Thymus (tissue), 11 donors: Measurements from ENCODE around the gene TENM4. TPM values are rescaled to one million over a fixed set of nuclear protein-coding genes. Genes with fewer than 3 reads are reported as not detected.
"Not testable (repeated sequence)": the region's sequence is repeated elsewhere in the genome, so short reads cannot be mapped to it uniquely, and the experiment has no call there.

ENCODE experiments used
- DNase-seq, 9 donors: peaks; one replicate each; pipeline ENCODE4 v3.0.0-alpha.2; 2013; ENCODE audit warnings: low spot score in 9 of 9, low read depth in 6 of 9, missing footprints in 1 of 9
- H3K27ac ChIP-seq, 2 donors: one replicate each; pipeline ENCODE4 v1.5.1; 2013; ENCODE audit warnings: control low read depth in 1 of 2, low read depth in 1 of 2, low read length in 1 of 2, mild to moderate bottlenecking in 1 of 2, moderate library complexity in 1 of 2
- H3K27me3 ChIP-seq, 2 donors: one replicate each; pipeline ENCODE4 v1.5.1; 2013; ENCODE audit warnings: low read length in 1 of 2; ENCODE audit not compliant: control insufficient read depth in 2 of 2, insufficient read depth in 1 of 2
- H3K36me3 ChIP-seq, 2 donors: one replicate each; pipeline ENCODE4 v1.5.1; 2013; ENCODE audit warnings: low read length in 1 of 2, mild to moderate bottlenecking in 1 of 2, moderate library complexity in 1 of 2; ENCODE audit not compliant: control insufficient read depth in 2 of 2, insufficient read depth in 2 of 2
- H3K4me1 ChIP-seq, 2 donors: one replicate each; pipeline ENCODE4 v1.5.1; 2013; ENCODE audit warnings: low read length in 2 of 2; ENCODE audit not compliant: control insufficient read depth in 2 of 2, insufficient read depth in 2 of 2
- H3K4me3 ChIP-seq, 2 donors: one replicate each; pipeline ENCODE4 v1.5.1; 2013; ENCODE audit warnings: low read length in 2 of 2, control low read depth in 1 of 2, mild to moderate bottlenecking in 1 of 2
- H3K9me3 ChIP-seq, 2 donors: one replicate each; pipeline ENCODE4 v1.5.1; 2013; ENCODE audit warnings: low read length in 1 of 2, mild to moderate bottlenecking in 1 of 2; ENCODE audit not compliant: control insufficient read depth in 2 of 2, insufficient read depth in 1 of 2
- WGBS: extraction: QIAGEN DNeasy Blood & Tissue Kit; methylation state at CpG from one replicate; pipeline ENCODE4 v1.1.7; 2013; 5-methylcytosine and 5-hydroxymethylcytosine counted together
- polyA plus RNA-seq: library from polyadenylated mRNA; stranded (reverse); fragments of 200-250 nt; gene quantifications from one replicate; pipeline ENCODE4 v1.2.3, GENCODE V29; 2013
- total RNA-seq: library from RNA; stranded (reverse); fragments of 120-200 nt; gene quantifications from one replicate; pipeline ENCODE4 v1.2.4, GENCODE V29; 2013
- donor health status: healthy.

Gene TENM4
- total and polyA plus RNA-seq, 2 donors: 1.0 to 2.8 TPM

GRCh38 chr11:79200398-79201070, 240.3 kb downstream of the TENM4 start:
- H3K36me3 ChIP-seq: no peaks in the 10 kb centered on the region
- WGBS: 86% methylated on average over 5 of the region's 5 CpGs
- no peak overlapping the region for H3K4me3 ChIP-seq
- no peaks in the 10 kb centered on the region for H3K4me1 ChIP-seq
- H3K9me3 ChIP-seq: no peaks in the 10 kb centered on the region
- H3K27ac ChIP-seq: no peak overlapping the region
- H3K27me3 ChIP-seq: no peaks in the 10 kb centered on the region
- DNase-seq: no peak

GRCh38 chr11:79199729-79200354, 241.0 kb downstream of the TENM4 start:
- Histone ChIP-seq H3K4me1 (no peaks in the 10 kb centered on the region), H3K36me3 (no peaks in the 10 kb centered on the region), H3K9me3 (no peaks in the 10 kb centered on the region), H3K4me3 (no peak overlapping the region), H3K27ac (no peak overlapping the region), H3K27me3 (no peaks in the 10 kb centered on the region)
- WGBS: 87% methylated on average over 7 of the region's 7 CpGs
- DNase-seq: no peak

GRCh38 chr11:79198898-79199250, 242.0 kb downstream of the TENM4 start:
- H3K9me3 ChIP-seq: no peaks in the 10 kb centered on the region
- H3K4me1 ChIP-seq: no peaks in the 10 kb centered on the region
- no peak overlapping the region for H3K4me3 ChIP-seq
- DNase-seq: no peak
- 88% methylated on average over 3 of the region's 3 CpGs for WGBS
- H3K27ac ChIP-seq: no peak overlapping the region
- no peaks in the 10 kb centered on the region for H3K27me3 ChIP-seq
- no peaks in the 10 kb centered on the region for H3K36me3 ChIP-seq

GRCh38 chr11:79198203-79198897, 242.5 kb downstream of the TENM4 start:
- Histone ChIP-seq H3K4me3 (no peak overlapping the region), H3K36me3 (no peaks in the 10 kb centered on the region), H3K27ac (no peak overlapping the region), H3K9me3 (no peaks in the 10 kb centered on the region), H3K27me3 (no peaks in the 10 kb centered on the region), H3K4me1 (no peaks in the 10 kb centered on the region)
- 96% methylated on average over 7 of the region's 7 CpGs for WGBS
- no peak for DNase-seq

- H3K36me3 ChIP-seq: no peaks in the 10 kb centered on the region
- H3K9me3 ChIP-seq: no peaks in the 10 kb centered on the region
- 89% methylated on average over 4 of the region's 4 CpGs for WGBS
- DNase-seq: no peak
- H3K27ac ChIP-seq: no peak overlapping the region
- no peaks in the 10 kb centered on the region for H3K4me1 ChIP-seq
- H3K4me3 ChIP-seq: no peak overlapping the region
- no peaks in the 10 kb centered on the region for H3K27me3 ChIP-seq
Observed at GRCh38 chr11:79196950-79197349, 243.9 kb downstream of the TENM4 start.

DNA sequence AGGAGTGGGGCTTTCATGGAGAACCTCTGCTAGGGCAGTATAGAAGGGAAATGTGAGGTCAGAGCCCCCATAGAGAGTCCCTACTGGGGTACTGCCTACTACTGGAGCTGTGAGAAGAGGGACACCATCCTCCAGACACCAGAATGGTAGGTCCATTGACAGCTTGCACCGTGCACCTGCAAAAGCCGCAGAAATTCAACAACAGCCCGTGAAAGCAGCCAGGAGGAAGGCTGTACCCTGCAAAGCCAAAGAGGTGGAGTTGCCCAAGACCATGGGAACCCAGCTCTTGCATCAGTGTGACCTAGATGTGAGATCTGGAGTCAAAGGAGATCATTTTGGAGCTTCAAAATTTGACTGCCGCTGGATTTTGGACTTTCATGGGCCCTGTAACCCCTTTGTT, 245.6 kb downstream of the TENM4 start:
- WGBS: 95% methylated on average over 4 of the region's 4 CpGs
- no peaks in the 10 kb centered on the region for H3K36me3 ChIP-seq
- DNase-seq: no peak
- no peaks in the 10 kb centered on the region for H3K27me3 ChIP-seq
- H3K27ac ChIP-seq: no peak overlapping the region
- H3K4me3 ChIP-seq: no peak overlapping the region
- no peaks in the 10 kb centered on the region for H3K9me3 ChIP-seq
- no peaks in the 10 kb centered on the region for H3K4me1 ChIP-seq

DNA sequence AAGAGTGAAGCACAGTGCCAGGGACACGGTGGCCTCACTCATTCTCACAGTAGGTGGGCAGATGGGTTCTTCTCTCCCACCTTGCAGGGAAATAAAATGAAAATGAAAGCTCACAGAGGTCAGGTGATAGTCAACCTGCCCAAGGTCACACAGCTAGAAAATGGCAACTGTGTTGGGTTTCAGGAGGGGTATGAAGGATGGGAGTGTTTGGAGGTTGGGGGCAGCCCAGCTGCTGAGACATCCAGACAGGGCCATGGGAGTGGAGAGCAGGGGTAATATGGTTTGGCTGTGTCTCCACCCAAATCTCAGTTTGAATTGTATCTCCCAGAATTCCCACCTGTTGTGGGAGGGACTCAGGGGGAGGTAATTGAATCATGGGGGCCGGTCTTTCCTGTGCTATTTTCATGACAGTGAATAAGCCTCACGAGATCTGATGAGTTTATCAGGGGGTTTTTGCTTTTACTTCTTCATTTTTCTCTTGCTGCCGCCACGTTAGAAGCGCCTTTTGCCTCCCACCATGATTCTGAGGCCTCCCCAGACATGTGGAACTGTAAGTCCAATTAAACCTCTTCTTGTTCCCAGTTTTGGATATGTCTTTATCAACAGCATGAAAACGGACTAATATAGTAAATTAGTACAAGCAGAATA, 247.0 kb downstream of the TENM4 start:
- Histone ChIP-seq H3K36me3 (no peaks in the 10 kb centered on the region), H3K27me3 (no peaks in the 10 kb centered on the region), H3K9me3 (no peaks in the 10 kb centered on the region), H3K4me1 (no peaks in the 10 kb centered on the region), H3K27ac (no peak overlapping the region), H3K4me3 (no peak overlapping the region)
- WGBS: 88% methylated on average over 7 of the region's 7 CpGs
- no peak for DNase-seq

- Histone ChIP-seq H3K4me3 (no peak overlapping the region), H3K4me1 (no peaks in the 10 kb centered on the region), H3K9me3 (no peaks in the 10 kb centered on the region), H3K27ac (no peak overlapping the region), H3K36me3 (no peaks in the 10 kb centered on the region), H3K27me3 (no peaks in the 10 kb centered on the region)
- WGBS: 69% methylated on average over 2 of the region's 2 CpGs
- no peak for DNase-seq
Observed at GRCh38 chr11:79192836-79193235, 248.0 kb downstream of the TENM4 start.

DNA sequence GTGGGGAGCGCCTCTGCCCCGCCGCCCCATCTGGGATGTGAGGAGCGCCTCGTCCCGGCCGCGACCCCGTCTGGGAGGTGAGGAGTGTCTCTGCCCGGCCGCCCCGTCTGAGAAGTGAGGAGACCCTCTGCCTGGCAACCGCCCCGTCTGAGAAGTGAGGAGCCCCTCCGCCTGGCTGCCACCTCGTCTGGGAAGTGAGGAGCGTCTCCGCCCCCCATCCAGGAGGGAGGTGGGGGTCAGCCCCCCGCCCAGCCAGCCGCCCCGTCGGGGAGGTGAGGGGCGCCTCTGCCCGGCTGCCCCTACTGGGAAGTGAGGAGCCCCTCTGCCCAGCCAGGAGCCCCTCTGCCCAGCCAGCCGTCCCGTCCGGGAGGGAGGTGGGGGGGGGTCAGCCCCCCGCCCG, 249.1 kb downstream of the TENM4 start:
- not testable (repeated sequence) for H3K27me3 ChIP-seq, DNase-seq, H3K36me3 ChIP-seq, H3K4me3 ChIP-seq, H3K27ac ChIP-seq, H3K4me1 ChIP-seq, H3K9me3 ChIP-seq
- 97% methylated on average over 29 of the region's 29 CpGs for WGBS
